Uterus (tissue), 2 donors: ENCODE data around the gene TAMM41.

Source experiments
- CTCF ChIP-seq, 4 experiments: fragments of 200-600 bp in 2 of 4; fragments of 450-650 bp in 2 of 4; sonication (generic) in 2 of 4; IDR thresholded peaks; one replicate each; pipeline ENCODE4 v1.5.1; 2016 to 2019; ENCODE audit warnings: antibody characterized with exemption in 4 of 4, mild to moderate bottlenecking in 2 of 4, moderate library complexity in 1 of 4
- POLR2A ChIP-seq, 2 donors: fragments of 450-650 bp; IDR thresholded peaks; one replicate each; pipeline ENCODE4 v1.6.1; 2016; ENCODE audit warnings: antibody characterized with exemption in 2 of 2, mild to moderate bottlenecking in 1 of 2, moderate library complexity in 1 of 2

- no peak for TF ChIP-seq CTCF (IDR thresholded peaks at IDR 0.05)
- no peak for TF ChIP-seq POLR2A (IDR thresholded peaks at IDR 0.05)
Observed at GRCh38 chr3:11776346-11776745, 70.3 kb downstream of the TAMM41 start.
